CD4-positive, alpha-beta T cell (primary cell): ENCODE measurements around the gene EPS8L2. TPM values are rescaled to one million over a fixed set of nuclear protein-coding genes. Genes with fewer than 3 reads are reported as not detected.

ENCODE experiments used
- ATAC-seq: fragments of 200-7000 bp; cut with Tn5 transposase; one replicate; pipeline ENCODE4 v1.10.0; 2022; ENCODE audit warnings: mild to moderate bottlenecking; ENCODE audit not compliant: poor library complexity
- CTCF ChIA-PET: fragments of 350-600 bp; sonication (Branson Sonifier 250); formaldehyde crosslinking; loops from one replicate; lab custom pipeline; 2021; ENCODE audit warnings: antibody characterized with exemption, inconsistent platforms; lab: Charles Lee
- POLR2A ChIA-PET: fragments of 350-600 bp; sonication (Branson Sonifier 250); formaldehyde crosslinking; loops from one replicate; lab custom pipeline; 2021; ENCODE audit warnings: antibody characterized with exemption, inconsistent platforms; lab: Charles Lee
- DNase-seq, 14 experiments: peaks; one replicate each; pipeline ENCODE4 v3.0.0-alpha.2; 2013 to 2020; ENCODE audit warnings: mixed read lengths in 2 of 14
- H3K27ac ChIP-seq, 2 donors: one replicate each; pipeline versions ENCODE4 v1.5.1 to v1.7.0; 2013; ENCODE audit warnings: low read length in 2 of 2, low read depth in 1 of 2, mild to moderate bottlenecking in 1 of 2
- H3K27me3 ChIP-seq, 2 experiments: 1 replicate in 1 of 2; 2 replicates in 1 of 2; pipeline versions ENCODE4 v1.6.1 to v1.7.0; 2013; ENCODE audit warnings: low read length in 2 of 2, control low read depth in 1 of 2, mild to moderate bottlenecking in 1 of 2, moderate library complexity in 1 of 2; ENCODE audit not compliant: insufficient read depth in 2 of 2, control insufficient read depth in 1 of 2
- H3K36me3 ChIP-seq: one replicate; pipeline ENCODE4 v1.6.1; 2013; ENCODE audit warnings: low read length, control low read depth; ENCODE audit not compliant: insufficient read depth
- H3K4me1 ChIP-seq: one replicate; pipeline ENCODE4 v1.6.1; 2013; ENCODE audit warnings: low read length, control low read depth; ENCODE audit not compliant: insufficient read depth
- H3K4me3 ChIP-seq: one replicate; pipeline ENCODE4 v1.5.1; 2013; ENCODE audit warnings: mild to moderate bottlenecking, low read length, moderate library complexity
- H3K9me3 ChIP-seq, 2 experiments: 1 replicate in 1 of 2; 2 replicates in 1 of 2; pipeline versions ENCODE4 v1.6.1 to v1.7.0; 2013; ENCODE audit warnings: low read length in 2 of 2, mild to moderate bottlenecking in 2 of 2, control low read depth in 1 of 2, moderate library complexity in 1 of 2; ENCODE audit not compliant: control insufficient read depth in 1 of 2, insufficient read depth in 1 of 2
- H3K27ac Mint-ChIP-seq: one replicate; pipeline ENCODE4 v1.8.0; 2020; ENCODE audit warnings: mixed read lengths
- H3K27me3 Mint-ChIP-seq: one replicate; pipeline ENCODE4 v1.8.0; 2021; ENCODE audit warnings: mixed read lengths
- H3K36me3 Mint-ChIP-seq: one replicate; pipeline ENCODE4 v1.8.0; 2021; ENCODE audit warnings: low read depth, mixed read lengths
- H3K4me1 Mint-ChIP-seq: one replicate; pipeline ENCODE4 v1.8.0; 2021; ENCODE audit warnings: low read depth, mixed read lengths
- H3K4me3 Mint-ChIP-seq: one replicate; pipeline ENCODE4 v1.8.0; 2020; ENCODE audit warnings: mild to moderate bottlenecking, mixed read lengths
- H3K9me3 Mint-ChIP-seq: one replicate; pipeline ENCODE4 v1.8.0; 2020; ENCODE audit warnings: mixed read lengths
- intact Hi-C, 2 experiments: fragments of 100-400 bp; cut with DNase I in 1 of 2; cut with micrococcal nuclease in 1 of 2; formaldehyde crosslinking; loops; one replicate each; pipeline versions ENCODE4 v1.15.1 to v1.9.0; 2023 to 2025; cut with DNase I, micrococcal nuclease
- total RNA-seq, 174 experiments: library from RNA in 2 of 174; stranded (reverse) in 2 of 174; gene quantifications; one replicate each; pipeline ENCODE4 v1.2.3 and lab custom pipeline; 2021 to 2026
- TF ChIP-seq, protein P1 (sequence below): fragments of 200-600 bp; IDR thresholded peaks from one replicate; pipeline ENCODE4 v1.8.0; 2022; ENCODE audit warnings: antibody characterized with exemption, mild to moderate bottlenecking

The EPS8L2 gene
- total RNA-seq, 2 experiments from 2014 or later: 3.5 to 4.0 TPM

DNA sequence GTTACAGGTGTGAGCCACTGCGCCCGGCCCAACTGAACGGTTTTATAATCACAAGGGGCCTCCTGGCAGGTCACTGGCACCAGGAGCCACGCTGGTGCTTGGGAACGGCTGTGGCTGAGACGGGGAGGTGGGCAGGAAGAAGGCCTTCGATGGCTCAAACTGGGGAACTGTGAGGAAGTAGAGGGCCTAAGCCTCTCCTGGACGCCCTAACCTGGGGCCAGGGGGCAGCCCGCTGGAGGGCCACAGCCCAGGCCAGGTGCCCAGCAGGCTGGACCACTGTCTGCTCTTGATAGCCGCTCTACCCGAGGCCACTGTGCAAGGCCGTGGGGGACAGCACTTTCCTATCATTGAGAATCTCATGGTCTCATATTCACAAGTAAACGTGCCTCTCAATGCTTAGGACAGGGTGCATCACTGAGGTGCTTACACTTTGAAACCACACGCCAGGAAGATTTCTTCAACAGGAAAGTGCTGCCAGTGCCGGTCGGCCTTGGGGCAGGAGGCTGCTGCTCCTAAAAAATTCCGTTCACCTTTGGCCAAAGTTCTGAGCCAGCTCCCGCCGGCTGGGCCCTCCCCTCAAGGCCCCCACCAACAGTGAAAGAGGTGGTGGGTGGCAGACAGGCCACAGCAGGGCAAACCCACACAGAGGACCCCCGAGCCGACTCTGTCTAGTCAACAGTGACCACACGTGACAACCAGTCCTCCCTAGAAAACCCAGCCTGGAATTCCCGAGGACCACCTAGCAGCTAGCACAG, 64.0 kb downstream of the EPS8L2 start:
- intact Hi-C loops: no loop called here
- no peaks in the 10 kb centered on the region for H3K9me3 ChIP-seq
- Mint-ChIP-seq H3K27me3 (no peaks in the 10 kb centered on the region), H3K9me3 (no peaks in the 10 kb centered on the region), H3K36me3 (peaks cover 14% of the 10 kb centered on the region), H3K4me1 (no peaks in the 10 kb centered on the region), H3K27ac (no peak overlapping the region), H3K4me3 (no peak overlapping the region)
- peaks cover 39% of the 10 kb centered on the region for H3K36me3 ChIP-seq
- H3K4me3 ChIP-seq: no peak overlapping the region
- H3K27ac ChIP-seq: no peak overlapping the region
- DNase-seq (no peak), ATAC-seq (no peak)
- TF ChIP-seq, protein P1, sequence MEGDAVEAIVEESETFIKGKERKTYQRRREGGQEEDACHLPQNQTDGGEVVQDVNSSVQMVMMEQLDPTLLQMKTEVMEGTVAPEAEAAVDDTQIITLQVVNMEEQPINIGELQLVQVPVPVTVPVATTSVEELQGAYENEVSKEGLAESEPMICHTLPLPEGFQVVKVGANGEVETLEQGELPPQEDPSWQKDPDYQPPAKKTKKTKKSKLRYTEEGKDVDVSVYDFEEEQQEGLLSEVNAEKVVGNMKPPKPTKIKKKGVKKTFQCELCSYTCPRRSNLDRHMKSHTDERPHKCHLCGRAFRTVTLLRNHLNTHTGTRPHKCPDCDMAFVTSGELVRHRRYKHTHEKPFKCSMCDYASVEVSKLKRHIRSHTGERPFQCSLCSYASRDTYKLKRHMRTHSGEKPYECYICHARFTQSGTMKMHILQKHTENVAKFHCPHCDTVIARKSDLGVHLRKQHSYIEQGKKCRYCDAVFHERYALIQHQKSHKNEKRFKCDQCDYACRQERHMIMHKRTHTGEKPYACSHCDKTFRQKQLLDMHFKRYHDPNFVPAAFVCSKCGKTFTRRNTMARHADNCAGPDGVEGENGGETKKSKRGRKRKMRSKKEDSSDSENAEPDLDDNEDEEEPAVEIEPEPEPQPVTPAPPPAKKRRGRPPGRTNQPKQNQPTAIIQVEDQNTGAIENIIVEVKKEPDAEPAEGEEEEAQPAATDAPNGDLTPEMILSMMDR: no peak
- ChIA-PET CTCF (no interaction called here), POLR2A (no interaction called here)
- no peaks in the 10 kb centered on the region for H3K27me3 ChIP-seq
- H3K4me1 ChIP-seq: peaks cover 12% of the 10 kb centered on the region

DNA sequence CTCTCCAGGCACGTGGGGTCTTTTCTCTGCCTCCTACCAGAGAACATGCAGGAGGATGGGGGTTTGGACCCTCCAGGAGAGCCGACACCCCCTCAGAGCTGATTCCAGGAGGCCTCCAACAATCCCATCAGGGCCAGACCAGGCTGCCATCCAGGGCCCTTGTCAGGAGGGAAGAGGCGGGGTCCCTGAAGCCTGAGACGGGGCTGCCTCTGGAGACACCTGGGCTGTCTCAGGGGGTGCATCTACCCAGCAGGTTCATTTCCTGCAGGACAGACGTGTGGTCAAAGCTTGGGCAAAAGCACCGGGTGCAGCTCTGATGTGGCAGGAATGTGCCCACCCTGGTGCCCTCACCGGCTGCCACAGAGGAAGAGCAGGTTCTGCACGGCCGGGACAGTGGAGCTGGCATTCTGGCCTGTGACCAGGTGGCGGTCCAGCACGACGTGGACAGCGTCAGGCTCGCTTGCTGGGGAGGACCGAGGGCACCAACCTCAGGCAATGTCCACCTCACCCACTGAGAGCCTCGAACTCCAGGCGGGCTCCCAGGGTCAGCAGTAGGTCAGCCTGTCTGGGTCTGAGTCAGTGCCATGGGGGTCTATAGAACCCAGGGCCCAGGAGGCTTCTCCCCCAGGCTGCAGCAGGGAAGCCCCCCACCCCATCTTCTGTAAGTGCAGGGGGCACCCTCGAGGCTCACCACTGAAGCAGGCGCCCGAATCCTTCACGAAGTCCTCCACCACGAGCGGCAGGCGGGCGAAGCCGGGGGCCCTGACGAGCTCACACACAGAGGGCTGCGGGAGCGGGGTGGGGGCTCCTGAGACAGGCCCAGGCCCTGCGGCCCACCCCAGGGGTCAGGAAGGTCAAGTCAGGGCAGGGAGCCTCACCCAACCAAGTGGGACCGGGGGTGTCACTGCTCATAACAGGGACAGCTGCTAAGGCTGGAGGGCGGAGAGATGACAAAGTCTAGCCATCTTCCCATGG, 64.9 kb downstream of the EPS8L2 start:
- Histone ChIP-seq H3K9me3 (no peaks in the 10 kb centered on the region), H3K27me3 (no peaks in the 10 kb centered on the region), H3K4me1 (peaks cover 16% of the 10 kb centered on the region), H3K36me3 (peaks cover 36% of the 10 kb centered on the region), H3K27ac (no peak overlapping the region), H3K4me3 (no peak overlapping the region)
- Mint-ChIP-seq H3K36me3 (peaks cover 10% of the 10 kb centered on the region), H3K9me3 (no peaks in the 10 kb centered on the region), H3K4me1 (peaks cover 5% of the 10 kb centered on the region), H3K27ac (no peak overlapping the region), H3K4me3 (no peak overlapping the region), H3K27me3 (no peaks in the 10 kb centered on the region)
- ATAC-seq (no peak), DNase-seq (no peak)
- POLR2A ChIA-PET: no interaction called here
- CTCF ChIA-PET: no interaction called here
- TF ChIP-seq, protein P1: no peak
- intact Hi-C loops: no loop called here

DNA sequence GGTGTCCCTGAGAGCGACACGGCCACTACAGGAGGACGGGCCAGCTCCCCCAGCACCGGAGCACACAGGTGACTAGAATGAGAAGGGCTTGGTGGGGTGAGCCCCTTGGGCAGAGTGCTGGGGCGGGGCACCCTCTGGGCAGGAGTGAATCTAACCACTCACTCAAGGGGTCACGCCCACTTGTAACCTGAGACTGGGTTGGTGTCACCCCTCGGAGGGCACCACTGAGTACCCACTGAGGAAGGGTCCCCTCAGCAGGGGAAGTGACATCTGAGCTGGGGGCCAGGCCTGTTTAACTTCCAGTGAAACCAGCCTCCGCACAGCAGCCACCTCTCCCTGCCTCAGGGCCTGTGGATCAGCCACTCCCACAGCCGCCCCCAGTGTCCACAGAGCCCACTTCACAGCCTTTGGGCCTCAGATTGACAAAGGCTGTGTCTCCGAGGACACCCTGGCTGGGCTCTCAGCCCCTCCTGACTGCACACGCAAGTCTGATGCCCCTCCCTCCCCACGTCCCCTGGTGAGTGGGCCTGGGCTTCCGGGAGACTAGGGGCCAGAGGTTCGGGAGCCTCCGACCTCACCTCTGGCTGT, 65.7 kb downstream of the EPS8L2 start:
- Mint-ChIP-seq H3K27ac (no peak overlapping the region), H3K4me1 (peaks cover 11% of the 10 kb centered on the region), H3K27me3 (no peaks in the 10 kb centered on the region), H3K4me3 (no peak overlapping the region), H3K36me3 (peaks cover 8% of the 10 kb centered on the region), H3K9me3 (no peaks in the 10 kb centered on the region)
- POLR2A ChIA-PET: no interaction called here
- CTCF ChIA-PET: no interaction called here
- TF ChIP-seq, protein P1: no peak
- Histone ChIP-seq H3K9me3 (no peaks in the 10 kb centered on the region), H3K4me3 (no peak overlapping the region), H3K27ac (no peak overlapping the region), H3K4me1 (peaks cover 24% of the 10 kb centered on the region), H3K27me3 (no peaks in the 10 kb centered on the region), H3K36me3 (peaks cover 32% of the 10 kb centered on the region)
- ATAC-seq (no peak), DNase-seq (no peak)
- intact Hi-C loops: no loop called here
